Panc1 (cell line): ENCODE measurements around the gene LIMCH1. TPM values are rescaled to one million over a fixed set of nuclear protein-coding genes. Genes with fewer than 3 reads are reported as not detected.

Experiments
- ATAC-seq: fragments of 200-7000 bp; cut with Tn5 transposase; 2 replicates; pipeline ENCODE4 v1.9.1; 2020; ENCODE audit warnings: mild to moderate bottlenecking, moderate library complexity
- BruUV-seq: library from RNA; stranded (reverse); fragments of 400-500 nt; replicated peaks from 2 replicates; lab custom pipeline; 2021; lab: Mats Ljungman, UMichigan
- CTCF ChIA-PET: fragments of 300-600 bp; sonication (Branson Sonifier 250); formaldehyde crosslinking; loops from one replicate; lab custom pipeline; 2022; ENCODE audit warnings: antibody characterized with exemption; lab: Charles Lee
- POLR2A ChIA-PET: fragments of 300-600 bp; sonication (Branson Sonifier 250); formaldehyde crosslinking; loops from one replicate; lab custom pipeline; 2022; ENCODE audit warnings: antibody characterized with exemption; lab: Charles Lee
- DNase-seq: peaks from one replicate; pipeline ENCODE4 v3.0.0-alpha.2; 2010; ENCODE audit warnings: low read depth, low spot score
- H3K27ac ChIP-seq: 2 replicates; pipeline ENCODE4 v1.5.1; 2011; ENCODE audit warnings: mild to moderate bottlenecking, low read length, inconsistent platforms
- H3K27me3 ChIP-seq: fragments of 200-500 bp; sonication (Bioruptor generic); 2 replicates; pipeline ENCODE4 v1.6.0; 2014; ENCODE audit warnings: low read length, inconsistent platforms; ENCODE audit not compliant: control insufficient read depth, insufficient read depth
- H3K36me3 ChIP-seq: fragments of 200-500 bp; sonication (Bioruptor generic); 2 replicates; pipeline ENCODE4 v1.5.1; 2014; ENCODE audit warnings: inconsistent platforms, mild to moderate bottlenecking, low read length, moderate library complexity; ENCODE audit not compliant: control insufficient read depth, insufficient read depth
- H3K4me1 ChIP-seq: 2 replicates; pipeline ENCODE4 v1.5.1; 2011; ENCODE audit warnings: inconsistent platforms, mild to moderate bottlenecking, low read length, moderate library complexity; ENCODE audit not compliant: control insufficient read depth, insufficient read depth
- H3K4me3 ChIP-seq, 2 experiments: 2 replicates each; pipeline ENCODE4 v1.5.1; 2011 to 2012; ENCODE audit warnings: low read depth in 2 of 2, low read length in 2 of 2, mild to moderate bottlenecking in 2 of 2, inconsistent platforms in 1 of 2, moderate library complexity in 1 of 2
- H3K9me3 ChIP-seq: fragments of 200-500 bp; sonication (Bioruptor generic); 2 replicates; pipeline ENCODE4 v1.5.1; 2014; ENCODE audit warnings: low read depth, mild to moderate bottlenecking, inconsistent platforms, low read length, moderate library complexity; ENCODE audit not compliant: control insufficient read depth, insufficient read depth
- CTCF ChIP-seq: fragments of 450-650 bp; IDR thresholded peaks from 2 replicates; pipeline ENCODE4 v1.5.1; 2017; ENCODE audit warnings: mild to moderate bottlenecking
- POLR2AphosphoS5 ChIP-seq: IDR thresholded peaks from 2 replicates; pipeline ENCODE4 v1.6.1; 2012; ENCODE audit warnings: mild to moderate bottlenecking, low read depth, low read length, moderate library complexity
- REST ChIP-seq, 2 experiments: IDR thresholded peaks; 2 replicates each; pipeline ENCODE4 v1.6.1; 2011 to 2012; ENCODE audit warnings: low read depth in 2 of 2, control low read depth in 1 of 2, low read length in 1 of 2, mild to moderate bottlenecking in 1 of 2, moderate library complexity in 1 of 2; ENCODE audit not compliant: insufficient read depth in 1 of 2
- SIN3A ChIP-seq: IDR thresholded peaks from 2 replicates; pipeline ENCODE4 v1.6.1; 2012; ENCODE audit warnings: low read depth, mild to moderate bottlenecking, low read length, moderate library complexity, borderline replicate concordance; ENCODE audit not compliant: insufficient read depth
- TCF7L2 ChIP-seq: IDR thresholded peaks from 2 replicates; pipeline ENCODE4 v1.6.1; 2011; ENCODE audit warnings: mild to moderate bottlenecking, low read depth, low read length, inconsistent platforms
- in situ Hi-C: cut with HindIII; loops from 2 replicates; pipeline ENCODE4 v1.10.0; 2016; ENCODE audit warnings: low sequenced_read_pairs, low pct_unique_long_range_greater_than_20kb
- intact Hi-C: fragments of 100-400 bp; cut with micrococcal nuclease; formaldehyde crosslinking; loops from one replicate; pipeline ENCODE4 v1.10.0; 2022; ENCODE audit not compliant: unreplicated experiment
- total RNA-seq: library from RNA; stranded (reverse); gene quantifications from one replicate; pipeline ENCODE4 v1.2.1, GENCODE V29; 2021; ENCODE audit not compliant: unreplicated experiment

Gene LIMCH1
- total RNA-seq, 1 experiment from 2014 or later: 3.3 TPM

GRCh38 chr4:41653523-41653922, 115.6 kb downstream of the LIMCH1 start:
- intact Hi-C loops (no loop called here), in situ Hi-C loops (no loop called here)
- Histone ChIP-seq H3K27ac (no peak overlapping the region), H3K4me3 (no peak overlapping the region), H3K27me3 (0 out of 2 replicates have a peak, but pooled peaks cover 2% of the 10 kb centered on the region), H3K4me1 (no peaks in the 10 kb centered on the region), H3K9me3 (no peaks in the 10 kb centered on the region), H3K36me3 (no peaks in the 10 kb centered on the region)
- no peak for ATAC-seq
- POLR2A ChIA-PET: no interaction called here
- no TSS peak for BruUV-seq
- DNase-seq: no peak
- TF ChIP-seq SIN3A (no peak), TCF7L2 (no peak), POLR2AphosphoS5 (no peak)
- CTCF ChIA-PET: no interaction called here

- Histone ChIP-seq H3K36me3 (no peaks in the 10 kb centered on the region; the same call in 1 of the 2 replicates), H3K4me1 (no peaks in the 10 kb centered on the region), H3K9me3 (no peaks in the 10 kb centered on the region), H3K27me3 (0 out of 2 replicates have a peak, but pooled peaks cover 2% of the 10 kb centered on the region), H3K4me3 (no peak overlapping the region), H3K27ac (no peak overlapping the region)
- no peak for TF ChIP-seq CTCF
- TF ChIP-seq SIN3A: no peak
- no peak for TF ChIP-seq REST (IDR thresholded peaks at IDR 0.05; ENCODE audit: insufficient read depth in 1 of 2, low read depth in 2 of 2, low read length in 1 of 2)
- no peak for TF ChIP-seq POLR2AphosphoS5
- no TSS peak for BruUV-seq
- no peak for DNase-seq
- intact Hi-C loops (no loop called here), in situ Hi-C loops (no loop called here)
- ChIA-PET POLR2A (no interaction called here), CTCF (no interaction called here)
- no peak for ATAC-seq
Measured at GRCh38 chr4:41655177-41655576, 117.2 kb downstream of the LIMCH1 start.

GRCh38 chr4:41656106-41656505, 118.1 kb downstream of the LIMCH1 start:
- no peak for ATAC-seq
- intact Hi-C loops: no loop called here
- Histone ChIP-seq H3K9me3 (no peaks in the 10 kb centered on the region), H3K4me1 (no peaks in the 10 kb centered on the region), H3K27ac (no peak overlapping the region), H3K4me3 (no peak overlapping the region), H3K27me3 (0 out of 2 replicates have a peak, but pooled peaks cover 2% of the 10 kb centered on the region), H3K36me3 (no peaks in the 10 kb centered on the region; the same call in 1 of the 2 replicates)
- ChIA-PET POLR2A (no interaction called here), CTCF (no interaction called here)
- BruUV-seq: no TSS peak
- TF ChIP-seq CTCF (no peak), REST (IDR thresholded peaks at IDR 0.05; ENCODE audit: insufficient read depth in 1 of 2, low read depth in 2 of 2, low read length in 1 of 2) (no peak), SIN3A (no peak), POLR2AphosphoS5 (no peak), TCF7L2 (no peak)
- DNase-seq: no peak
- in situ Hi-C loops: no loop called here
